GM23338 (cell line): ENCODE results near the gene HMOX2. TPM values are rescaled to one million over a fixed set of nuclear protein-coding genes. Genes with fewer than 3 reads are reported as not detected.

Source experiments
- ATAC-seq: fragments of 200-7000 bp; cut with Tn5 transposase; 3 replicates; pipeline ENCODE4 v1.9.1; 2020
- DNase-seq: peaks from one replicate; pipeline ENCODE4 v3.0.0-alpha.2; 2015; ENCODE audit warnings: low spot score
- H2AFZ ChIP-seq: fragments of 200-600 bp; sonication (generic); 2 replicates; pipeline ENCODE4 v1.8.0; 2016; ENCODE audit warnings: antibody characterized with exemption, mild to moderate bottlenecking, moderate library complexity
- H3F3A ChIP-seq: fragments of 200-600 bp; sonication (generic); replicated peaks from 2 replicates; pipeline ENCODE4 v1.8.0; 2017; ENCODE audit warnings: antibody characterized with exemption, mixed run types, low read depth
- H3K27ac ChIP-seq: fragments of 200-600 bp; sonication (generic); 2 replicates; pipeline ENCODE4 v1.6.1; 2016; ENCODE audit warnings: low read depth
- H3K27me3 ChIP-seq: fragments of 200-600 bp; sonication (generic); 2 replicates; pipeline ENCODE4 v1.8.0; 2016; ENCODE audit warnings: mild to moderate bottlenecking, mixed run types, moderate library complexity; ENCODE audit not compliant: insufficient read depth
- H3K36me3 ChIP-seq: fragments of 200-600 bp; sonication (generic); 2 replicates; pipeline ENCODE4 v1.8.0; 2016; ENCODE audit warnings: mild to moderate bottlenecking; ENCODE audit not compliant: insufficient read depth
- H3K4me1 ChIP-seq: fragments of 200-600 bp; sonication (generic); 2 replicates; pipeline ENCODE4 v1.8.0; 2016; ENCODE audit warnings: mild to moderate bottlenecking, moderate library complexity; ENCODE audit not compliant: insufficient read depth
- H3K4me2 ChIP-seq: fragments of 200-600 bp; sonication (generic); 2 replicates; pipeline ENCODE4 v1.7.1; 2017; ENCODE audit warnings: mixed run types
- H3K4me3 ChIP-seq: fragments of 200-600 bp; sonication (generic); 2 replicates; pipeline ENCODE4 v1.6.1; 2016; ENCODE audit warnings: mixed run types
- H3K79me2 ChIP-seq: fragments of 200-600 bp; sonication (generic); replicated peaks from 2 replicates; pipeline ENCODE4 v1.8.0; 2017; ENCODE audit warnings: mild to moderate bottlenecking; ENCODE audit not compliant: insufficient read depth
- H3K9me2 ChIP-seq: fragments of 200-600 bp; sonication (generic); 2 replicates; pipeline ENCODE4 v1.8.0; 2017; ENCODE audit not compliant: insufficient read depth
- H4K20me1 ChIP-seq: fragments of 200-600 bp; sonication (generic); replicated peaks from 2 replicates; pipeline ENCODE4 v1.8.0; 2017; ENCODE audit warnings: mild to moderate bottlenecking; ENCODE audit not compliant: insufficient read depth
- H3K27ac Mint-ChIP-seq: 2 replicates; pipeline ENCODE4 v1.8.0; 2020; ENCODE audit warnings: inconsistent platforms, mild to moderate bottlenecking, moderate library complexity, mixed read lengths
- H3K27me3 Mint-ChIP-seq: 3 replicates; pipeline ENCODE4 v1.8.0; 2022; ENCODE audit warnings: low read depth, mild to moderate bottlenecking, moderate library complexity, mixed read lengths, inconsistent platforms; ENCODE audit not compliant: insufficient read depth, poor library complexity
- H3K36me3 Mint-ChIP-seq: 3 replicates; pipeline ENCODE4 v1.8.0; 2021; ENCODE audit warnings: low read depth, mild to moderate bottlenecking, inconsistent platforms, moderate library complexity, mixed read lengths
- H3K4me1 Mint-ChIP-seq: 3 replicates; pipeline ENCODE4 v1.8.0; 2020; ENCODE audit warnings: mild to moderate bottlenecking, inconsistent platforms, mixed read lengths
- H3K4me3 Mint-ChIP-seq: 3 replicates; pipeline ENCODE4 v1.8.0; 2021; ENCODE audit warnings: moderate library complexity, mild to moderate bottlenecking, inconsistent platforms, mixed read lengths
- H3K9me3 Mint-ChIP-seq: 3 replicates; pipeline ENCODE4 v1.8.0; 2020; ENCODE audit warnings: moderate library complexity, mild to moderate bottlenecking, inconsistent platforms, mixed read lengths
- CREB1 ChIP-seq: fragments of 250-450 bp; sonication (Bioruptor Pico); IDR thresholded peaks from 2 replicates; pipeline ENCODE4 v1.5.0; 2020; ENCODE audit warnings: low read depth, mild to moderate bottlenecking, moderate library complexity
- EZH2 ChIP-seq: fragments of 200-600 bp; sonication (generic); IDR thresholded peaks from one replicate; pipeline ENCODE4 v1.8.0; 2017; ENCODE audit warnings: antibody characterized with exemption, mild to moderate bottlenecking, low read depth; ENCODE audit not compliant: unreplicated experiment
- EZH2phosphoT487 ChIP-seq: fragments of 200-600 bp; sonication (generic); IDR thresholded peaks from one replicate; pipeline ENCODE4 v1.8.1; 2018; ENCODE audit warnings: antibody characterized with exemption; ENCODE audit not compliant: unreplicated experiment
- JUNB ChIP-seq: IDR thresholded peaks from one replicate; pipeline ENCODE4 v1.6.1; 2016; ENCODE audit warnings: antibody characterized with exemption; ENCODE audit not compliant: unreplicated experiment
- NANOG ChIP-seq: IDR thresholded peaks from 2 replicates; pipeline ENCODE4 v1.6.1; 2016; ENCODE audit warnings: antibody characterized with exemption, borderline replicate concordance
- POLR2AphosphoS5 ChIP-seq: IDR thresholded peaks from 2 replicates; pipeline ENCODE4 v1.6.1; 2016; ENCODE audit warnings: antibody characterized with exemption, low read depth
- REST ChIP-seq: IDR thresholded peaks from one replicate; pipeline ENCODE4 v1.6.1; 2018; ENCODE audit warnings: antibody characterized with exemption; ENCODE audit not compliant: unreplicated experiment
- STAT1 ChIP-seq: IDR thresholded peaks from one replicate; pipeline ENCODE4 v1.6.1; 2016; ENCODE audit warnings: antibody characterized with exemption; ENCODE audit not compliant: unreplicated experiment
- ZNF114 ChIP-seq: fragments of 250-450 bp; sonication (Bioruptor Pico); IDR thresholded peaks from 2 replicates; pipeline ENCODE4 v1.5.0; 2020; ENCODE audit warnings: mild to moderate bottlenecking, moderate library complexity
- ZNF331 ChIP-seq: fragments of 250-450 bp; sonication (Bioruptor Pico); IDR thresholded peaks from 2 replicates; pipeline ENCODE4 v1.5.0; 2020; ENCODE audit warnings: low read depth, mild to moderate bottlenecking, moderate library complexity
- ZNF462 ChIP-seq: fragments of 250-450 bp; sonication (Bioruptor Pico); IDR thresholded peaks from 2 replicates; pipeline ENCODE4 v1.5.0; 2020; ENCODE audit warnings: mild to moderate bottlenecking, moderate library complexity
- polyA plus RNA-seq: library from polyadenylated mRNA; unstranded; fragments of >200 nt; fragmentation: Nextera tagmentation; extraction: Ambion mirVana; gene quantifications from 2 replicates; pipeline ENCODE4 v1.2.1, GENCODE V29; 2016
- total RNA-seq: library from RNA; depleted of rRNA; stranded (reverse); fragments of >200 nt; shearing (Covaris generic); gene quantifications from 2 replicates; pipeline ENCODE4 v1.2.3, GENCODE V29; 2014
- TF ChIP-seq, protein P1 (sequence below): IDR thresholded peaks from 2 replicates; pipeline ENCODE4 v1.6.1; 2016; ENCODE audit warnings: antibody characterized with exemption
- TF ChIP-seq, protein P2 (sequence below), 2 experiments: fragments of 200-600 bp in 1 of 2; sonication (generic) in 1 of 2; conservative IDR thresholded peaks; 2 replicates each; pipeline versions ENCODE4 v1.5.1 to v1.6.1; 2016 to 2017; ENCODE audit warnings: antibody characterized with exemption in 2 of 2, low read depth in 2 of 2, mild to moderate bottlenecking in 2 of 2, moderate library complexity in 1 of 2

HMOX2 gene
- total and polyA plus RNA-seq, 2 experiments from 2014 or later: 33.0 to 38.1 TPM

DNA sequence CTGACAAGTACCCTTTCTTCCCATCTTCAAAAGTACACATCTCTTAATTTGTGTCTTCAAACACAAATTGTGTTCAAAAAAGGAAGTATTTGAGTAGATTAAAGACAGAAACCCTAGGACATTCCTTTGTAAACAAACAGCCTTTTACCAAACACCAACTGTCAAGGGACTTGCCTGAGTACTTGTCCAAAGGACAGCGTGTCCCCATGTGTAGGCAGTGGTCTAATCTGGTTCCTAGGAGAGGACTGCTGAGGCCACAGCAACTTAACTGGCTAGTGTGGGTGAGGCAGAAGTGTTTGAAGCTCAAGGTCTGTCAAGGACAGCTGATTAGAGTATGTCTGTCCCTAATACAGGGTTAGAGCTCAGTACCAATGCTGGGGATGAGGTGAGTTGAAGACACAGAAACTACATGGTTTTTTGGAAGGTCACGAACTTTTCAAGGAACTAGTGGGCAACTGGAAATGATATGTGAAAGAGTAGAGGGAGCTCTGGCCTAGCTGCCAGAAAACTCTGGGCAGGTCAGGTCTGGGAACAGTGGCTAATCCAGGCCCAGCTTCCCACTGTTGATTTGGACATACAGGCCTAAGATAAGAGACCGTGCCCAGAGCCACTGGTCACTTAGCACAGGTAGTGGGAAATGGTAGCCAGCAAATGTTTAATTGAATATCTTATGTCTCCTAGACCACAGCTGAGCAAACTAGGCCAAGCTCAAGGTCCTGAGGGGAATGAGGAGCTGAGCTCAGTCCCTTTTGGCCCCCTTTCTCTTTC lies 10.1 kb downstream of the HMOX2 start:
- no peaks in the 10 kb centered on the region for H3K9me3 Mint-ChIP-seq
- no peaks in the 10 kb centered on the region for H3K9me2 ChIP-seq
- peaks cover 6% of the 10 kb centered on the region for H4K20me1 ChIP-seq
- H3K4me2 ChIP-seq: no peak overlapping the region
- DNase-seq: no peak
- no peaks in the 10 kb centered on the region for H3K4me1 ChIP-seq
- no peaks in the 10 kb centered on the region for H3K4me1 Mint-ChIP-seq
- 0 out of 2 replicates have a peak, but pooled peaks cover 8% of the 10 kb centered on the region for H3F3A ChIP-seq
- no peak overlapping the region for H3K4me3 Mint-ChIP-seq
- TF ChIP-seq, protein P1, sequence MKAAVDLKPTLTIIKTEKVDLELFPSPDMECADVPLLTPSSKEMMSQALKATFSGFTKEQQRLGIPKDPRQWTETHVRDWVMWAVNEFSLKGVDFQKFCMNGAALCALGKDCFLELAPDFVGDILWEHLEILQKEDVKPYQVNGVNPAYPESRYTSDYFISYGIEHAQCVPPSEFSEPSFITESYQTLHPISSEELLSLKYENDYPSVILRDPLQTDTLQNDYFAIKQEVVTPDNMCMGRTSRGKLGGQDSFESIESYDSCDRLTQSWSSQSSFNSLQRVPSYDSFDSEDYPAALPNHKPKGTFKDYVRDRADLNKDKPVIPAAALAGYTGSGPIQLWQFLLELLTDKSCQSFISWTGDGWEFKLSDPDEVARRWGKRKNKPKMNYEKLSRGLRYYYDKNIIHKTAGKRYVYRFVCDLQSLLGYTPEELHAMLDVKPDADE: no peak
- TF ChIP-seq NANOG: no peak
- TF ChIP-seq REST: no peak
- no peak for TF ChIP-seq ZNF331 (CRISPR knock-in tag)
- no peak for TF ChIP-seq ZNF114 (CRISPR knock-in tag)
- TF ChIP-seq STAT1: no peak
- TF ChIP-seq EZH2: no peak
- no peak for TF ChIP-seq ZNF462 (CRISPR knock-in tag)
- no peak for TF ChIP-seq EZH2phosphoT487
- no peak for TF ChIP-seq POLR2AphosphoS5
- TF ChIP-seq, protein P2, sequence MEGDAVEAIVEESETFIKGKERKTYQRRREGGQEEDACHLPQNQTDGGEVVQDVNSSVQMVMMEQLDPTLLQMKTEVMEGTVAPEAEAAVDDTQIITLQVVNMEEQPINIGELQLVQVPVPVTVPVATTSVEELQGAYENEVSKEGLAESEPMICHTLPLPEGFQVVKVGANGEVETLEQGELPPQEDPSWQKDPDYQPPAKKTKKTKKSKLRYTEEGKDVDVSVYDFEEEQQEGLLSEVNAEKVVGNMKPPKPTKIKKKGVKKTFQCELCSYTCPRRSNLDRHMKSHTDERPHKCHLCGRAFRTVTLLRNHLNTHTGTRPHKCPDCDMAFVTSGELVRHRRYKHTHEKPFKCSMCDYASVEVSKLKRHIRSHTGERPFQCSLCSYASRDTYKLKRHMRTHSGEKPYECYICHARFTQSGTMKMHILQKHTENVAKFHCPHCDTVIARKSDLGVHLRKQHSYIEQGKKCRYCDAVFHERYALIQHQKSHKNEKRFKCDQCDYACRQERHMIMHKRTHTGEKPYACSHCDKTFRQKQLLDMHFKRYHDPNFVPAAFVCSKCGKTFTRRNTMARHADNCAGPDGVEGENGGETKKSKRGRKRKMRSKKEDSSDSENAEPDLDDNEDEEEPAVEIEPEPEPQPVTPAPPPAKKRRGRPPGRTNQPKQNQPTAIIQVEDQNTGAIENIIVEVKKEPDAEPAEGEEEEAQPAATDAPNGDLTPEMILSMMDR (conservative IDR thresholded peaks at IDR 0.05; ENCODE audit: low read depth in 2 of 2): no peak
- no peak for TF ChIP-seq CREB1 (CRISPR knock-in tag)
- TF ChIP-seq JUNB: no peak
- H3K27me3 ChIP-seq: no peaks in the 10 kb centered on the region
- H3K4me3 ChIP-seq: no peak overlapping the region
- no peak overlapping the region for H3K27ac ChIP-seq
- H3K79me2 ChIP-seq: peaks cover 15% of the 10 kb centered on the region
- no peaks in the 10 kb centered on the region for H3K36me3 ChIP-seq
- H3K27ac Mint-ChIP-seq: no peak overlapping the region
- no peak overlapping the region for H2AFZ ChIP-seq
- peaks cover 7% of the 10 kb centered on the region; the same call in 2 of the 3 replicates for H3K36me3 Mint-ChIP-seq
- no peaks in the 10 kb centered on the region for H3K27me3 Mint-ChIP-seq
- no peak for ATAC-seq
